K562 (cell line): Measurements from ENCODE around the gene LRRC61. TPM values are rescaled to one million over a fixed set of nuclear protein-coding genes. Genes with fewer than 3 reads are reported as not detected.

Source experiments
- ATAC-seq: fragments of 200-7000 bp; cut with Tn5 transposase; 3 replicates; pipeline ENCODE4 v1.9.1; 2020; ENCODE audit warnings: moderate library complexity
- BruUV-seq: library from RNA; stranded (reverse); fragments of 400-500 nt; replicated peaks from 2 replicates; lab custom pipeline; 2021; lab: Mats Ljungman, UMichigan
- CTCF ChIA-PET: fragments of 300-600 bp; formaldehyde crosslinking; extraction: SDS; loops from one replicate; lab custom pipeline; 2021; ENCODE audit warnings: low intra/inter-chr PET ratio; lab: Yijun Ruan, JAX
- POLR2A ChIA-PET: fragments of 300-600, 350-650 bp; sonication (Branson Sonifier 250); formaldehyde crosslinking; extraction: SDS; loops from one replicate; lab custom pipeline; 2021; ENCODE audit warnings: antibody characterized with exemption, inconsistent platforms; lab: Yijun Ruan, JAX
- DNase-seq, 4 experiments: peaks; one replicate each; pipeline versions ENCODE4 v3.0.0 to v3.0.0-alpha.2; 2011 to 2018; ENCODE audit warnings: low spot score in 3 of 4, mixed read lengths in 3 of 4; ENCODE audit errors: extremely low read depth in 1 of 4
- FAIRE-seq: peaks from 2 replicates; lab custom pipeline; 2011; peaks lifted over from hg19 to GRCh38; lab: Jason Lieb, UNC
- H2AFZ ChIP-seq: 2 replicates; pipeline ENCODE4 v1.6.0; 2011; ENCODE audit warnings: low read depth, low read length, control low read depth, inconsistent platforms
- H3K27ac ChIP-seq: fragments of 200-600 bp; 3 replicates; pipeline ENCODE4 v1.8.0; 2011; ENCODE audit warnings: low read depth, mild to moderate bottlenecking, control low read depth, inconsistent platforms, low read length, moderate library complexity, mixed read lengths; ENCODE audit errors: extremely low read depth
- H3K27me3 ChIP-seq, 2 experiments: fragments of 300-600 bp in 1 of 2; 2 replicates in 1 of 2; 3 replicates in 1 of 2; pipeline versions ENCODE4 v1.6.0 to v1.8.0; 2011; ENCODE audit warnings: inconsistent platforms in 2 of 2, low read length in 2 of 2, mild to moderate bottlenecking in 1 of 2, mixed read lengths in 1 of 2, moderate library complexity in 1 of 2; ENCODE audit not compliant: control insufficient read depth in 2 of 2, insufficient read depth in 2 of 2
- H3K36me3 ChIP-seq: fragments of 300-600 bp; 3 replicates; pipeline ENCODE4 v1.8.0; 2011; ENCODE audit warnings: mild to moderate bottlenecking, low read length, inconsistent platforms; ENCODE audit not compliant: control insufficient read depth, insufficient read depth
- H3K4me1 ChIP-seq, 2 experiments: fragments of 200-600 bp in 1 of 2; replicated peaks in 1 of 2; 2 replicates in 1 of 2; 3 replicates in 1 of 2; pipeline versions ENCODE4 v1.5.1 to v1.8.0; 2011; ENCODE audit warnings: inconsistent platforms in 2 of 2, low read length in 2 of 2, mild to moderate bottlenecking in 1 of 2, mixed read lengths in 1 of 2, moderate library complexity in 1 of 2; ENCODE audit not compliant: control insufficient read depth in 2 of 2, insufficient read depth in 2 of 2
- H3K4me2 ChIP-seq: 2 replicates; pipeline ENCODE4 v1.6.1; 2011; ENCODE audit warnings: low read length, control low read depth, inconsistent platforms, mixed read lengths; ENCODE audit not compliant: insufficient read depth
- H3K4me3 ChIP-seq: fragments of 200-600 bp; sonication (generic), shearing (Covaris generic); 2 replicates; pipeline ENCODE4 v1.5.1; 2016; ENCODE audit warnings: control low read depth, inconsistent platforms
- H3K79me2 ChIP-seq: fragments of 200-600 bp; 3 replicates; pipeline ENCODE4 v1.8.0; 2011; ENCODE audit warnings: low read length, inconsistent platforms; ENCODE audit not compliant: control insufficient read depth, insufficient read depth
- H3K9ac ChIP-seq, 2 experiments: 2 replicates each; pipeline versions ENCODE4 v1.6.0 to v1.6.1; 2011; ENCODE audit warnings: low read depth in 2 of 2, low read length in 2 of 2, control low read depth in 1 of 2, inconsistent platforms in 1 of 2, mild to moderate bottlenecking in 1 of 2, mixed read lengths in 1 of 2; ENCODE audit not compliant: insufficient read depth in 1 of 2
- H3K9me1 ChIP-seq: one replicate; pipeline ENCODE4 v1.6.0; 2011; ENCODE audit warnings: inconsistent platforms, mild to moderate bottlenecking, low read length, moderate library complexity; ENCODE audit not compliant: control insufficient read depth, insufficient read depth
- H3K9me3 ChIP-seq: replicated peaks from 2 replicates; pipeline ENCODE4 v1.5.1; 2011; ENCODE audit warnings: low read depth, low read length, inconsistent platforms; ENCODE audit not compliant: control insufficient read depth, insufficient read depth
- H4K20me1 ChIP-seq: replicated peaks from 2 replicates; pipeline ENCODE4 v1.6.1; 2011; ENCODE audit warnings: low read length, inconsistent platforms, mixed read lengths; ENCODE audit not compliant: control insufficient read depth, insufficient read depth
- CHD7 ChIP-seq: fragments of 200-600 bp; sonication (generic); IDR thresholded peaks from one replicate; pipeline ENCODE4 v1.6.1; 2012; ENCODE audit warnings: mild to moderate bottlenecking, low read depth, low read length, inconsistent platforms
- EGR1 ChIP-seq: fragments of 450-650 bp; conservative IDR thresholded peaks from 2 replicates; pipeline ENCODE4 v1.6.1; 2017; ENCODE audit warnings: mild to moderate bottlenecking
- SREBF2 ChIP-seq: sonication (generic); formaldehyde crosslinking; IDR thresholded peaks from 2 replicates; pipeline ENCODE4 v1.4.0; 2020; ENCODE audit warnings: mild to moderate bottlenecking, missing genetic modification reagents
- TAF1 ChIP-seq: IDR thresholded peaks from 2 replicates; pipeline ENCODE4 v1.6.1; 2011; ENCODE audit warnings: mild to moderate bottlenecking, low read length, moderate library complexity; ENCODE audit not compliant: insufficient read depth, control insufficient read depth, severe bottlenecking; ENCODE audit errors: extremely low read depth
- TEAD1 ChIP-seq, 2 experiments: fragments of 450-650 bp in 1 of 2; sonication (generic) in 1 of 2; formaldehyde crosslinking; IDR thresholded peaks; 2 replicates each; pipeline versions ENCODE4 v1.4.0 to v1.8.0; 2020 to 2022; ENCODE audit warnings: mild to moderate bottlenecking in 2 of 2, missing genetic modification reagents in 1 of 2
- WGBS: fragments of 100-300 bp; shearing (Covaris generic); methylation state at CpG from one replicate; pipeline ENCODE4 v1.1.6; 2016; ENCODE audit warnings: low coverage, mixed read lengths; ENCODE audit not compliant: insufficient coverage; ENCODE audit errors: missing lambda C conversion rate; 5-methylcytosine and 5-hydroxymethylcytosine counted together
- in situ Hi-C: fragments of 300-500 bp; cut with MboI; formaldehyde crosslinking; loops from 4 replicates; pipeline ENCODE4 v1.15.0; 2018; ENCODE audit warnings: inconsistent platforms, mixed read lengths
- intact Hi-C: fragments of 100-400 bp; cut with micrococcal nuclease; formaldehyde crosslinking; loops from 2 replicates; pipeline ENCODE4 v1.14.2; 2022
- polyA plus RNA-seq, 8 experiments: library from polyadenylated mRNA; depleted of rRNA in 4 of 8; stranded (reverse) in 5 of 8; unstranded in 3 of 8; fragments of >200 nt; fragmentation: Nextera tagmentation in 2 of 8; fragmentation: Illumina TruSeq in 1 of 8; extraction: Ambion mirVana in 2 of 8; extraction: Trizol in 1 of 8; gene quantifications; 2 replicates each; pipeline versions ENCODE4 v1.2.1 to v1.2.3, GENCODE V29; 2011 to 2014; ENCODE audit warnings: inconsistent platforms in 1 of 8, missing spikeins in 1 of 8
- total RNA-seq, 7 experiments: library from RNA; depleted of rRNA in 6 of 7; stranded (reverse); fragments of >200 nt in 6 of 7; fragmentation: Illumina TruSeq in 2 of 7; extraction: Trizol in 2 of 7; gene quantifications; 2 replicates each; pipeline versions ENCODE4 v1.2.1 to v1.2.3, GENCODE V29; 2011 to 2021; ENCODE audit warnings: low replicate concordance in 1 of 7

LRRC61 gene
- total and polyA plus RNA-seq, 9 of the 15 experiments (the other 6 are each of a cell fraction or from before 2014, with no cell fraction given): 1.3 to 55.2 (median 35.2) TPM

GRCh38 chr7:150339409-150339809, 16.3 kb downstream of the LRRC61 start:
- Histone ChIP-seq H3K79me2 (no peaks in the 10 kb centered on the region), H3K4me3 (no peak overlapping the region), H4K20me1 (peaks cover 5% of the 10 kb centered on the region; the same call in 1 of the 2 replicates), H3K9me1 (peaks cover 6% of the 10 kb centered on the region), H2AFZ (no peak overlapping the region), H3K9me3 (no peaks in the 10 kb centered on the region), H3K4me2 (no peak overlapping the region), H3K36me3 (peaks cover 24% of the 10 kb centered on the region; the same call in 2 of the 3 replicates), H3K9ac (peak overlapping the region in 1 of 2 experiments; percentile 27; a peak in 2 of 4 replicates), H3K4me1 (peaks cover 0 to 37% of the 10 kb centered on the region in 2 experiments; a peak in 3 of 5 replicates), H3K27me3 (peaks cover 8 to 15% of the 10 kb centered on the region in 2 experiments; a peak in 4 of 5 replicates), H3K27ac (no peak overlapping the region)
- intact Hi-C loops: no loop called here
- no peak for ATAC-seq
- CTCF ChIA-PET: no interaction called here
- peak in 1 of 4 experiments; percentile 14 for DNase-seq
- BruUV-seq: no TSS peak
- no peak for FAIRE-seq
- WGBS: 41% methylated on average over 9 of the region's 9 CpGs
- POLR2A ChIA-PET: interaction anchor here (0.7 to 1.2 kb wide), 4 partner anchors 10 to 29 kb away, joined by 3 to 7 read pairs (median 3); partner anchors contain the start of gene REPIN1
- no peak for TF ChIP-seq CHD7
- TF ChIP-seq SREBF2 (CRISPR knock-in tag): no peak
- TF ChIP-seq TAF1: no peak
- TF ChIP-seq TEAD1 (CRISPR knock-in tag; IDR thresholded peaks at IDR 0.05): no peak
- 0 out of 2 replicates have a peak, but pooled peaks have one; percentile 10 for TF ChIP-seq EGR1
- in situ Hi-C loops: no loop called here
